B cell (primary cell): ENCODE measurements around the gene CLASP1. TPM values are rescaled to one million over a fixed set of nuclear protein-coding genes. Genes with fewer than 3 reads are reported as not detected.
A peak's percentile ranks its signal among the peaks of the same experiment; 100 is the strongest.
"Not testable (repeated sequence)": the region's sequence is repeated elsewhere in the genome, so short reads cannot be mapped to it uniquely, and the experiment has no call there.

Source experiments
- ATAC-seq: fragments of 200-7000 bp; cut with Tn5 transposase; one replicate; pipeline ENCODE4 v1.10.0; 2021; ENCODE audit warnings: low read depth, mild to moderate bottlenecking, moderate number of reproducible peaks, moderate library complexity
- CTCF ChIA-PET: fragments of 350-600 bp; sonication (Branson Sonifier 250); formaldehyde crosslinking; loops from one replicate; lab custom pipeline; 2021; ENCODE audit warnings: antibody characterized with exemption, inconsistent platforms; lab: Charles Lee
- POLR2A ChIA-PET: fragments of 350-600 bp; sonication (Branson Sonifier 250); formaldehyde crosslinking; loops from one replicate; lab custom pipeline; 2021; ENCODE audit warnings: antibody characterized with exemption; lab: Charles Lee
- DNase-seq: peaks from one replicate; pipeline ENCODE4 v3.0.0; 2013
- H2AFZ ChIP-seq: 2 replicates; pipeline ENCODE4 v1.6.1; 2012; ENCODE audit warnings: mild to moderate bottlenecking, low read depth, low read length; ENCODE audit not compliant: insufficient read depth, poor library complexity, severe bottlenecking
- H3K27ac ChIP-seq, 2 donors: 1 replicate in 1 of 2; 2 replicates in 1 of 2; pipeline ENCODE4 v1.5.1; 2012 to 2013; ENCODE audit warnings: low read length in 2 of 2, mild to moderate bottlenecking in 2 of 2, moderate library complexity in 1 of 2
- H3K27me3 ChIP-seq, 4 experiments: fragments of 200-600 bp in 1 of 4; sonication (generic) in 1 of 4; replicated peaks in 1 of 4; 1 replicate in 2 of 4; 2 replicates in 2 of 4; pipeline versions ENCODE4 v1.6.1 to v1.7.0; 2013 to 2016; ENCODE audit warnings: low read length in 3 of 4, mild to moderate bottlenecking in 2 of 4, mixed read lengths in 1 of 4, moderate library complexity in 1 of 4; ENCODE audit not compliant: insufficient read depth in 4 of 4, control insufficient read depth in 3 of 4; ENCODE audit errors: control extremely low read depth in 1 of 4
- H3K36me3 ChIP-seq, 2 experiments: replicated peaks in 1 of 2; 1 replicate in 1 of 2; 2 replicates in 1 of 2; pipeline versions ENCODE4 v1.6.1 to v1.7.1; 2013; ENCODE audit warnings: low read length in 1 of 2; ENCODE audit not compliant: insufficient read depth in 2 of 2, control insufficient read depth in 1 of 2; ENCODE audit errors: control extremely low read depth in 1 of 2, extremely low read depth in 1 of 2
- H3K4me1 ChIP-seq, 2 donors: fragments of 200-600 bp in 1 of 2; sonication (generic) in 1 of 2; 1 replicate in 1 of 2; 2 replicates in 1 of 2; pipeline versions ENCODE4 v1.5.1 to v1.6.1; 2013 to 2017; ENCODE audit warnings: low read length in 2 of 2; ENCODE audit not compliant: control insufficient read depth in 2 of 2, insufficient read depth in 2 of 2
- H3K4me2 ChIP-seq: replicated peaks from 2 replicates; pipeline ENCODE3; 2012; ENCODE audit warnings: mild to moderate bottlenecking, low read depth, low read length; ENCODE audit not compliant: poor library complexity, severe bottlenecking
- H3K4me3 ChIP-seq, 5 experiments: fragments of 200-600 bp in 1 of 5; sonication (generic) in 1 of 5; 1 replicate in 3 of 5; 2 replicates in 2 of 5; pipeline versions ENCODE4 v1.5.1 to v1.7.0; 2011 to 2016; ENCODE audit warnings: low read length in 4 of 5, mild to moderate bottlenecking in 4 of 5, low read depth in 2 of 5, control low read depth in 1 of 5, moderate library complexity in 1 of 5; ENCODE audit not compliant: insufficient read depth in 1 of 5; ENCODE audit errors: control extremely low read depth in 1 of 5, extremely low read depth in 1 of 5
- H3K79me2 ChIP-seq: fragments of 200-600 bp; sonication (generic); one replicate; pipeline ENCODE4 v1.6.0; 2016; ENCODE audit warnings: low read length; ENCODE audit not compliant: control insufficient read depth, insufficient read depth
- H3K9ac ChIP-seq: fragments of 200-600 bp; sonication (generic); 2 replicates; pipeline ENCODE4 v1.6.1; 2017; ENCODE audit warnings: mild to moderate bottlenecking, low read length, moderate library complexity
- H3K9me3 ChIP-seq, 3 donors: one replicate each; pipeline versions ENCODE4 v1.6.1 to v1.7.1; 2013; ENCODE audit warnings: low read length in 2 of 3; ENCODE audit not compliant: control insufficient read depth in 2 of 3, insufficient read depth in 1 of 3; ENCODE audit errors: control extremely low read depth in 1 of 3
- H4K20me1 ChIP-seq: 2 replicates; pipeline ENCODE4 v1.6.0; 2012; ENCODE audit warnings: mild to moderate bottlenecking, low read length; ENCODE audit not compliant: insufficient read depth, control insufficient read depth, poor library complexity, severe bottlenecking
- H3K27ac Mint-ChIP-seq: one replicate; pipeline ENCODE4 v1.8.0; 2021; ENCODE audit warnings: mixed read lengths
- H3K27me3 Mint-ChIP-seq: one replicate; pipeline ENCODE4 v1.8.0; 2021; ENCODE audit warnings: mixed read lengths
- H3K4me1 Mint-ChIP-seq: one replicate; pipeline ENCODE4 v1.8.0; 2021; ENCODE audit warnings: mixed read lengths
- H3K4me3 Mint-ChIP-seq: one replicate; pipeline ENCODE4 v1.8.0; 2021; ENCODE audit warnings: mixed read lengths
- H3K9me3 Mint-ChIP-seq: one replicate; pipeline ENCODE4 v1.8.0; 2022; ENCODE audit warnings: mixed read lengths; ENCODE audit not compliant: insufficient read depth
- CTCF ChIP-seq: fragments of 200-600 bp; IDR thresholded peaks from one replicate; pipeline ENCODE4 v1.8.0; 2022; ENCODE audit warnings: antibody characterized with exemption, mild to moderate bottlenecking
- EZH2 ChIP-seq: IDR thresholded peaks from 2 replicates; pipeline ENCODE4 v1.6.1; 2012; ENCODE audit warnings: borderline replicate concordance, low read depth, mild to moderate bottlenecking, moderate library complexity, low read length; ENCODE audit not compliant: insufficient read depth, poor library complexity, severe bottlenecking
- WGBS: methylation state at CpG from one replicate; pipeline ENCODE4 v1.1.5; 2013; ENCODE audit warnings: missing lambda C conversion rate; ENCODE audit not compliant: insufficient coverage; 5-methylcytosine and 5-hydroxymethylcytosine counted together
- intact Hi-C: fragments of 100-400 bp; cut with micrococcal nuclease; formaldehyde crosslinking; loops from one replicate; pipeline ENCODE4 v1.10.0; 2022
- polyA plus RNA-seq: library from polyadenylated mRNA; depleted of rRNA; stranded (reverse); fragments of >200 nt; gene quantifications from 2 replicates; pipeline ENCODE4 v1.2.3, GENCODE V29; 2012
- total RNA-seq, 2 donors: library from RNA; stranded (reverse); fragments of 120-200 nt in 1 of 2; gene quantifications; 1 replicate in 1 of 2; 2 replicates in 1 of 2; pipeline versions ENCODE4 v1.2.3 to v1.2.4, GENCODE V29; 2013 to 2022

Gene CLASP1
- total and polyA plus RNA-seq, 2 donors (not counting 1 experiment from before 2014, with no cell fraction given): 8.7 to 88.0 TPM

GRCh38 chr2:121643877-121644276 is 5.4 kb downstream of the CLASP1 start:
- no peak overlapping the region for H3K27ac Mint-ChIP-seq
- Histone ChIP-seq H2AFZ (no peak overlapping the region), H3K4me2 (no peak overlapping the region), H3K27me3 (no peaks in the 10 kb centered on the region), H4K20me1 (peaks cover 65% of the 10 kb centered on the region), H3K79me2 (peaks cover 97% of the 10 kb centered on the region), H3K36me3 (peaks cover 0 to 1% of the 10 kb centered on the region in 2 experiments), H3K27ac (no peak overlapping the region), H3K9me3 (peaks cover 0 to 1% (median 0%) of the 10 kb centered on the region in 3 donors), H3K9ac (no peak overlapping the region), H3K4me1 (peaks cover 11 to 17% of the 10 kb centered on the region in 2 donors), H3K4me3 (no peak overlapping the region)
- ChIA-PET POLR2A (no interaction called here), CTCF (no interaction called here)
- peaks cover 48% of the 10 kb centered on the region for H3K4me1 Mint-ChIP-seq
- H3K27me3 Mint-ChIP-seq: no peaks in the 10 kb centered on the region
- WGBS: no CpG with 5 or more reads among the region's 2 CpGs
- no peaks in the 10 kb centered on the region for H3K9me3 Mint-ChIP-seq
- no peak overlapping the region for H3K4me3 Mint-ChIP-seq
- intact Hi-C loops: no loop called here
- no peak for ATAC-seq
- DNase-seq: no peak
- TF ChIP-seq EZH2 (no peak), CTCF (no peak)

GRCh38 chr2:121640380-121641316 is 8.6 kb downstream of the CLASP1 start:
- Histone ChIP-seq H3K36me3 (peaks cover 0 to 1% of the 10 kb centered on the region in 2 experiments), H3K27me3 (no peaks in the 10 kb centered on the region), H3K79me2 (peaks cover 98% of the 10 kb centered on the region), H3K9me3 (peaks cover 0 to 10% (median 0%) of the 10 kb centered on the region in 3 donors), H3K27ac (peak overlapping the region in 1 of 2 donors; percentile 19), H3K4me1 (peaks cover 2 to 7% of the 10 kb centered on the region in 2 donors), H3K9ac (peak overlapping the region; percentile 15), H2AFZ (no peak overlapping the region), H4K20me1 (peaks cover 58% of the 10 kb centered on the region), H3K4me2 (no peak overlapping the region), H3K4me3 (no peak overlapping the region)
- TF ChIP-seq CTCF (no peak), EZH2 (no peak)
- POLR2A ChIA-PET: no interaction called here
- Mint-ChIP-seq H3K27ac (no peak overlapping the region), H3K4me3 (no peak overlapping the region), H3K27me3 (no peaks in the 10 kb centered on the region), H3K9me3 (peaks cover 3% of the 10 kb centered on the region), H3K4me1 (peaks cover 38% of the 10 kb centered on the region)
- intact Hi-C loops: no loop called here
- 68% methylated on average over 4 of the region's 5 CpGs for WGBS
- DNase-seq (no peak), ATAC-seq (no peak)
- CTCF ChIA-PET: interaction anchor here (0.7 to 1.0 kb wide), 2 partner anchors 27 to 94 kb away, joined by 3 to 4 read pairs; no protein-coding TSS in a partner anchor

GRCh38 chr2:121639846-121640245 is 9.4 kb downstream of the CLASP1 start:
- Histone ChIP-seq H3K79me2 (peaks cover 98% of the 10 kb centered on the region), H4K20me1 (peaks cover 58% of the 10 kb centered on the region), H3K9me3 (peaks cover 0 to 10% (median 0%) of the 10 kb centered on the region in 3 donors)
- H3K36me3 ChIP-seq, H3K27me3 ChIP-seq, H3K27me3 Mint-ChIP-seq, H3K9ac ChIP-seq, H3K4me1 ChIP-seq, H3K4me3 ChIP-seq, H2AFZ ChIP-seq, H3K27ac ChIP-seq, POLR2A ChIA-PET, H3K27ac Mint-ChIP-seq, DNase-seq, intact Hi-C loops, ATAC-seq, H3K4me3 Mint-ChIP-seq, H3K4me2 ChIP-seq, H3K9me3 Mint-ChIP-seq: not testable (repeated sequence)
- CTCF ChIA-PET: interaction anchor here (0.7 to 1.0 kb wide), 2 partner anchors 26 to 95 kb away, joined by 3 to 4 read pairs; no protein-coding TSS in a partner anchor
- H3K4me1 Mint-ChIP-seq: peaks cover 32% of the 10 kb centered on the region
- no CpG with 5 or more reads among the region's 6 CpGs for WGBS
